Activated CD4-positive, alpha-beta T cell treated with anti-CD3 and anti-CD28 coated beads, Interleukin-2, amount 50 U/mL, for 24 hours (primary cell): ENCODE data around the gene SELPLG.
"Not testable (repeated sequence)": the region's sequence is repeated elsewhere in the genome, so short reads cannot be mapped to it uniquely, and the experiment has no call there.

Experiments
- DNase-seq, 2 donors: peaks; one replicate each; pipeline ENCODE4 v3.0.0-alpha.2; 2020; ENCODE audit warnings: low read depth in 1 of 2, low spot score in 1 of 2

The SELPLG gene

GRCh38 chr12:108592033-108592909, 41.4 kb downstream of the SELPLG start:
- no peak for DNase-seq

GRCh38 chr12:108591267-108591980, 42.3 kb downstream of the SELPLG start:
- DNase-seq: no peak

- DNase-seq: not testable (repeated sequence)
Measured at GRCh38 chr12:108590463-108590862, 43.2 kb downstream of the SELPLG start.

- no peak for DNase-seq
Measured at GRCh38 chr12:108589840-108590229, 43.9 kb downstream of the SELPLG start.

- DNase-seq: no peak
Measured at GRCh38 chr12:108589028-108589839, 44.5 kb downstream of the SELPLG start.

GRCh38 chr12:108587826-108588225, 45.9 kb downstream of the SELPLG start:
- DNase-seq: no peak

- DNase-seq: no peak
Measured at GRCh38 chr12:108586306-108586705, 47.4 kb downstream of the SELPLG start.

- no peak for DNase-seq
Measured at GRCh38 chr12:108585864-108586263, 47.8 kb downstream of the SELPLG start.

GRCh38 chr12:108584456-108585065, 49.1 kb downstream of the SELPLG start:
- DNase-seq: no peak

- no peak for DNase-seq
Measured at GRCh38 chr12:108583991-108584390, 49.7 kb downstream of the SELPLG start.

- no peak for DNase-seq
Measured at GRCh38 chr12:108582978-108583770, 50.5 kb downstream of the SELPLG start.

- no peak for DNase-seq
Measured at GRCh38 chr12:108582509-108582908, 51.2 kb downstream of the SELPLG start.

- DNase-seq: no peak
Measured at GRCh38 chr12:108581311-108582227, 52.1 kb downstream of the SELPLG start.

- no peak for DNase-seq
Measured at GRCh38 chr12:108580531-108580930, 53.2 kb downstream of the SELPLG start.

GRCh38 chr12:108578813-108579212, 54.9 kb downstream of the SELPLG start:
- DNase-seq: no peak

- DNase-seq: no peak
Measured at GRCh38 chr12:108578264-108578663, 55.4 kb downstream of the SELPLG start.

GRCh38 chr12:108577458-108577857, 56.2 kb downstream of the SELPLG start:
- no peak for DNase-seq

- no peak for DNase-seq
Measured at GRCh38 chr12:108576660-108577234, 56.9 kb downstream of the SELPLG start.
